WTC11 (cell line): ENCODE results near the gene IGFALS. TPM values are rescaled to one million over a fixed set of nuclear protein-coding genes. Genes with fewer than 3 reads are reported as not detected.
A peak's percentile ranks its signal among the peaks of the same experiment; 100 is the strongest.

Source experiments
- ATAC-seq: fragments of 200-7000 bp; cut with Tn5 transposase; 2 replicates; pipeline ENCODE4 v1.10.0; 2021; ENCODE audit warnings: mild to moderate bottlenecking, moderate library complexity
- CTCF ChIA-PET: fragments of 300-600 bp; sonication (Branson Sonifier 250); formaldehyde crosslinking; loops from one replicate; lab custom pipeline; 2021; ENCODE audit warnings: antibody characterized with exemption; lab: Charles Lee
- POLR2A ChIA-PET: fragments of 350-600 bp; sonication (Branson Sonifier 250); formaldehyde crosslinking; loops from one replicate; lab custom pipeline; 2021; ENCODE audit warnings: antibody characterized with exemption; lab: Charles Lee
- DNase-seq: peaks from one replicate; pipeline ENCODE4 v3.0.0; 2021; ENCODE audit warnings: low spot score
- H3K27ac Mint-ChIP-seq: 2 replicates; pipeline ENCODE4 v1.8.0; 2021; ENCODE audit warnings: mixed read lengths
- H3K27me3 Mint-ChIP-seq: 2 replicates; pipeline ENCODE4 v1.8.0; 2021; ENCODE audit warnings: low read depth, mild to moderate bottlenecking, moderate library complexity, mixed read lengths
- H3K36me3 Mint-ChIP-seq: 2 replicates; pipeline ENCODE4 v1.8.0; 2021; ENCODE audit warnings: mixed read lengths
- H3K4me1 Mint-ChIP-seq: 2 replicates; pipeline ENCODE4 v1.8.0; 2022; ENCODE audit warnings: mixed read lengths
- H3K4me3 Mint-ChIP-seq: 2 replicates; pipeline ENCODE4 v1.8.0; 2021; ENCODE audit warnings: mild to moderate bottlenecking, moderate library complexity, mixed read lengths
- H3K9me3 Mint-ChIP-seq: 2 replicates; pipeline ENCODE4 v1.8.0; 2021; ENCODE audit warnings: mixed read lengths
- CREM ChIP-seq: sonication (generic); formaldehyde crosslinking; IDR thresholded peaks from 2 replicates; pipeline ENCODE4 v1.8.1; 2022; ENCODE audit warnings: mild to moderate bottlenecking, missing genetic modification reagents, moderate library complexity
- CTCF ChIP-seq: fragments of 200-600 bp; IDR thresholded peaks from 2 replicates; pipeline ENCODE4 v1.8.0; 2022; ENCODE audit warnings: antibody characterized with exemption
- ELF4 ChIP-seq: sonication (generic); formaldehyde crosslinking; IDR thresholded peaks from 2 replicates; pipeline ENCODE4 v1.8.1; 2022; ENCODE audit warnings: low read depth, mild to moderate bottlenecking, moderate library complexity, missing genetic modification reagents
- EMX1 ChIP-seq: fragments of 250-450 bp; sonication (Bioruptor Pico); IDR thresholded peaks from 2 replicates; pipeline ENCODE4 v1.8.0; 2021; ENCODE audit warnings: mild to moderate bottlenecking
- FOXP1 ChIP-seq: sonication (generic); formaldehyde crosslinking; IDR thresholded peaks from 2 replicates; pipeline ENCODE4 v1.8.0; 2022; ENCODE audit warnings: missing genetic modification reagents, mild to moderate bottlenecking, moderate library complexity, borderline replicate concordance
- HMGA2 ChIP-seq: fragments of 250-450 bp; sonication (Bioruptor Pico); IDR thresholded peaks from 2 replicates; pipeline ENCODE4 v1.4.0; 2021; ENCODE audit warnings: mild to moderate bottlenecking, moderate library complexity
- NR1H2 ChIP-seq: sonication (generic); formaldehyde crosslinking; IDR thresholded peaks from 2 replicates; pipeline ENCODE4 v1.9.0; 2021; ENCODE audit warnings: mild to moderate bottlenecking, moderate library complexity, missing genetic modification reagents
- PRDM15 ChIP-seq: sonication (generic); formaldehyde crosslinking; IDR thresholded peaks from 2 replicates; pipeline ENCODE4 v1.8.0; 2022; ENCODE audit warnings: missing genetic modification reagents
- USF1 ChIP-seq: sonication (generic); formaldehyde crosslinking; IDR thresholded peaks from 2 replicates; pipeline ENCODE4 v1.8.0; 2022; ENCODE audit warnings: mild to moderate bottlenecking, missing genetic modification reagents
- ZBTB21 ChIP-seq: sonication (generic); formaldehyde crosslinking; IDR thresholded peaks from 2 replicates; pipeline ENCODE4 v1.8.1; 2023; ENCODE audit warnings: mild to moderate bottlenecking, missing genetic modification reagents, borderline replicate concordance
- ZNF138 ChIP-seq: sonication (generic); formaldehyde crosslinking; conservative IDR thresholded peaks from 2 replicates; pipeline ENCODE4 v1.8.1; 2022; ENCODE audit warnings: mild to moderate bottlenecking, moderate library complexity, missing genetic modification reagents
- ZNF219 ChIP-seq: sonication (generic); formaldehyde crosslinking; IDR thresholded peaks from 2 replicates; pipeline ENCODE4 v1.8.0; 2023; ENCODE audit warnings: missing genetic modification reagents, mild to moderate bottlenecking, borderline replicate concordance
- ZNF416 ChIP-seq: fragments of 250-450 bp; sonication (Bioruptor Pico); IDR thresholded peaks from 2 replicates; pipeline ENCODE4 v1.9.0; 2021; ENCODE audit warnings: mild to moderate bottlenecking, inconsistent platforms
- ZNF423 ChIP-seq: fragments of 250-450 bp; sonication (Bioruptor Pico); IDR thresholded peaks from 2 replicates; pipeline ENCODE4 v2.1.2; 2022; ENCODE audit warnings: mild to moderate bottlenecking, moderate library complexity
- ZNF512 ChIP-seq: sonication (generic); formaldehyde crosslinking; IDR thresholded peaks from 2 replicates; pipeline ENCODE4 v1.8.1; 2022; ENCODE audit warnings: missing genetic modification reagents, borderline replicate concordance
- total RNA-seq: library from RNA; stranded (reverse); gene quantifications from 3 replicates; pipeline ENCODE4 v1.2.3, GENCODE V29; 2021
- TF ChIP-seq, protein P1 (sequence below): sonication (generic); formaldehyde crosslinking; IDR thresholded peaks from 2 replicates; pipeline ENCODE4 v1.8.1; 2023; ENCODE audit warnings: mild to moderate bottlenecking, missing genetic modification reagents
- TF ChIP-seq, protein P2 (sequence below): fragments of 250-450 bp; sonication (Bioruptor Pico); IDR thresholded peaks from 2 replicates; pipeline ENCODE4 v2.1.2; 2022; ENCODE audit warnings: mild to moderate bottlenecking, moderate library complexity
- TF ChIP-seq, protein P3 (sequence below): sonication (generic); formaldehyde crosslinking; IDR thresholded peaks from 2 replicates; pipeline ENCODE4 v1.8.1; 2022; ENCODE audit warnings: low read depth, missing genetic modification reagents, borderline replicate concordance
- TF ChIP-seq, protein P4 (sequence below): fragments of 250-450 bp; sonication (Bioruptor Pico); IDR thresholded peaks from 2 replicates; pipeline ENCODE4 v1.8.0; 2021; ENCODE audit warnings: mild to moderate bottlenecking

The IGFALS gene
- total RNA-seq, 1 experiment from 2014 or later: not detected

- ChIA-PET CTCF (interaction anchor here (0.6 kb wide), 1 partner anchor 16 kb away, joined by 3 read pairs; no protein-coding TSS in a partner anchor), POLR2A (interaction anchor here (2.6 kb wide), 1 partner anchor 9 kb away, joined by 11 read pairs; the partner anchor contains the start of gene NME3)
- H3K27me3 Mint-ChIP-seq: no peaks in the 10 kb centered on the region
- H3K27ac Mint-ChIP-seq: no peak overlapping the region
- no peak for DNase-seq
- peak overlapping the region; percentile 81 for H3K4me3 Mint-ChIP-seq
- H3K9me3 Mint-ChIP-seq: no peaks in the 10 kb centered on the region
- no peaks in the 10 kb centered on the region for H3K36me3 Mint-ChIP-seq
- peaks cover 7% of the 10 kb centered on the region for H3K4me1 Mint-ChIP-seq
- 0 out of 2 replicates have a peak, but pooled peaks have one; percentile 37 for TF ChIP-seq FOXP1 (CRISPR knock-in tag)
- TF ChIP-seq ZBTB21: no peak
- TF ChIP-seq CTCF: no peak
- no peak for ATAC-seq
These were observed 13.5 kb downstream of the IGFALS start for GRCh38 chr16:1779741-1780676.

- no peaks in the 10 kb centered on the region for H3K9me3 Mint-ChIP-seq
- H3K4me3 Mint-ChIP-seq: no peak overlapping the region
- POLR2A ChIA-PET: interaction anchor here (2.6 kb wide), 1 partner anchor 8 kb away, joined by 11 read pairs; the partner anchor contains the start of gene NME3
- DNase-seq (no peak), ATAC-seq (no peak)
- CTCF ChIA-PET: interaction anchor here (0.6 kb wide), 1 partner anchor 17 kb away, joined by 3 read pairs; no protein-coding TSS in a partner anchor
- H3K36me3 Mint-ChIP-seq: no peaks in the 10 kb centered on the region
- H3K4me1 Mint-ChIP-seq: peaks cover 7% of the 10 kb centered on the region
- H3K27me3 Mint-ChIP-seq: no peaks in the 10 kb centered on the region
- H3K27ac Mint-ChIP-seq: no peak overlapping the region
- TF ChIP-seq, protein P1, sequence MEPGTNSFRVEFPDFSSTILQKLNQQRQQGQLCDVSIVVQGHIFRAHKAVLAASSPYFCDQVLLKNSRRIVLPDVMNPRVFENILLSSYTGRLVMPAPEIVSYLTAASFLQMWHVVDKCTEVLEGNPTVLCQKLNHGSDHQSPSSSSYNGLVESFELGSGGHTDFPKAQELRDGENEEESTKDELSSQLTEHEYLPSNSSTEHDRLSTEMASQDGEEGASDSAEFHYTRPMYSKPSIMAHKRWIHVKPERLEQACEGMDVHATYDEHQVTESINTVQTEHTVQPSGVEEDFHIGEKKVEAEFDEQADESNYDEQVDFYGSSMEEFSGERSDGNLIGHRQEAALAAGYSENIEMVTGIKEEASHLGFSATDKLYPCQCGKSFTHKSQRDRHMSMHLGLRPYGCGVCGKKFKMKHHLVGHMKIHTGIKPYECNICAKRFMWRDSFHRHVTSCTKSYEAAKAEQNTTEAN (CRISPR knock-in tag): no peak
- TF ChIP-seq, protein P2, sequence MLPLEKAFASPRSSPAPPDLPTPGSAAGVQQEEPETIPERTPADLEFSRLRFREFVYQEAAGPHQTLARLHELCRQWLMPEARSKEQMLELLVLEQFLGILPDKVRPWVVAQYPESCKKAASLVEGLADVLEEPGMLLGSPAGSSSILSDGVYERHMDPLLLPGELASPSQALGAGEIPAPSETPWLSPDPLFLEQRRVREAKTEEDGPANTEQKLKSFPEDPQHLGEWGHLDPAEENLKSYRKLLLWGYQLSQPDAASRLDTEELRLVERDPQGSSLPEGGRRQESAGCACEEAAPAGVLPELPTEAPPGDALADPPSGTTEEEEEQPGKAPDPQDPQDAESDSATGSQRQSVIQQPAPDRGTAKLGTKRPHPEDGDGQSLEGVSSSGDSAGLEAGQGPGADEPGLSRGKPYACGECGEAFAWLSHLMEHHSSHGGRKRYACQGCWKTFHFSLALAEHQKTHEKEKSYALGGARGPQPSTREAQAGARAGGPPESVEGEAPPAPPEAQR (CRISPR knock-in tag): no peak
- TF ChIP-seq, protein P3, sequence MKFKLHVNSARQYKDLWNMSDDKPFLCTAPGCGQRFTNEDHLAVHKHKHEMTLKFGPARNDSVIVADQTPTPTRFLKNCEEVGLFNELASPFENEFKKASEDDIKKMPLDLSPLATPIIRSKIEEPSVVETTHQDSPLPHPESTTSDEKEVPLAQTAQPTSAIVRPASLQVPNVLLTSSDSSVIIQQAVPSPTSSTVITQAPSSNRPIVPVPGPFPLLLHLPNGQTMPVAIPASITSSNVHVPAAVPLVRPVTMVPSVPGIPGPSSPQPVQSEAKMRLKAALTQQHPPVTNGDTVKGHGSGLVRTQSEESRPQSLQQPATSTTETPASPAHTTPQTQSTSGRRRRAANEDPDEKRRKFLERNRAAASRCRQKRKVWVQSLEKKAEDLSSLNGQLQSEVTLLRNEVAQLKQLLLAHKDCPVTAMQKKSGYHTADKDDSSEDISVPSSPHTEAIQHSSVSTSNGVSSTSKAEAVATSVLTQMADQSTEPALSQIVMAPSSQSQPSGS (CRISPR knock-in tag): no peak
- no peak for TF ChIP-seq PRDM15 (CRISPR knock-in tag)
- no peak for TF ChIP-seq NR1H2 (CRISPR knock-in tag)
- no peak for TF ChIP-seq CREM
- TF ChIP-seq HMGA2 (CRISPR knock-in tag): no peak
- TF ChIP-seq EMX1 (CRISPR knock-in tag): no peak
- no peak for TF ChIP-seq ZNF219 (CRISPR knock-in tag)
- TF ChIP-seq ELF4 (CRISPR knock-in tag): no peak
- no peak for TF ChIP-seq ZNF416 (CRISPR knock-in tag)
- TF ChIP-seq, protein P4, sequence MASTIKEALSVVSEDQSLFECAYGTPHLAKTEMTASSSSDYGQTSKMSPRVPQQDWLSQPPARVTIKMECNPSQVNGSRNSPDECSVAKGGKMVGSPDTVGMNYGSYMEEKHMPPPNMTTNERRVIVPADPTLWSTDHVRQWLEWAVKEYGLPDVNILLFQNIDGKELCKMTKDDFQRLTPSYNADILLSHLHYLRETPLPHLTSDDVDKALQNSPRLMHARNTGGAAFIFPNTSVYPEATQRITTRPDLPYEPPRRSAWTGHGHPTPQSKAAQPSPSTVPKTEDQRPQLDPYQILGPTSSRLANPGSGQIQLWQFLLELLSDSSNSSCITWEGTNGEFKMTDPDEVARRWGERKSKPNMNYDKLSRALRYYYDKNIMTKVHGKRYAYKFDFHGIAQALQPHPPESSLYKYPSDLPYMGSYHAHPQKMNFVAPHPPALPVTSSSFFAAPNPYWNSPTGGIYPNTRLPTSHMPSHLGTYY (CRISPR knock-in tag): no peak
- TF ChIP-seq ZNF512 (CRISPR knock-in tag): no peak
- no peak for TF ChIP-seq USF1
- TF ChIP-seq ZNF423: no peak
- no peak for TF ChIP-seq ZNF138
These were observed 14.2 kb downstream of the IGFALS start for GRCh38 chr16:1779234-1779701.
